IPS-15b (cell line): ENCODE results near the gene TMEM234.
"Not testable (repeated sequence)": the region's sequence is repeated elsewhere in the genome, so short reads cannot be mapped to it uniquely, and the experiment has no call there.

Source experiments
- H3K27me3 ChIP-seq: one replicate; pipeline ENCODE4 v1.6.1; 2013; ENCODE audit warnings: low read length; ENCODE audit not compliant: control insufficient read depth, insufficient read depth
- H3K36me3 ChIP-seq: one replicate; pipeline ENCODE4 v1.6.1; 2013; ENCODE audit warnings: low read length; ENCODE audit not compliant: control insufficient read depth, insufficient read depth
- H3K4me1 ChIP-seq: one replicate; pipeline ENCODE4 v1.6.1; 2013; ENCODE audit warnings: mild to moderate bottlenecking, low read length; ENCODE audit not compliant: control insufficient read depth, insufficient read depth
- H3K4me3 ChIP-seq: one replicate; pipeline ENCODE4 v1.5.1; 2013; ENCODE audit warnings: low read depth, low read length
- H3K9ac ChIP-seq: one replicate; pipeline ENCODE4 v1.6.1; 2013; ENCODE audit warnings: low read depth, mild to moderate bottlenecking, low read length
- H3K9me3 ChIP-seq: one replicate; pipeline ENCODE4 v1.6.1; 2013; ENCODE audit warnings: mild to moderate bottlenecking, low read length; ENCODE audit not compliant: control insufficient read depth, insufficient read depth

The TMEM234 gene

GRCh38 chr1:32221980-32222755 is at the start of gene TMEM234, which contains the start of gene EIF3I:
TMEM234 (minus strand) TSS chr1:32222353; CDS start chr1:32222322, 31 bp downstream.
EIF3I (plus strand) TSS chr1:32222407; CDS start chr1:32222442, 35 bp downstream.
- H3K9me3 ChIP-seq: no peaks in the 10 kb centered on the region
- H3K4me3 ChIP-seq: peak within 1 kb of the TSS; percentile 96
- H3K27me3 ChIP-seq: no peaks in the 10 kb centered on the region
- no peaks in the 10 kb centered on the region for H3K4me1 ChIP-seq
- peak within 1 kb of the TSS; percentile 74 for H3K9ac ChIP-seq
- peaks cover 22% of the 10 kb centered on the region for H3K36me3 ChIP-seq

- H3K9me3 ChIP-seq: no peaks in the 10 kb centered on the region
- H3K4me1 ChIP-seq: peaks cover 9% of the 10 kb centered on the region
- no peak overlapping the region for H3K4me3 ChIP-seq
- no peaks in the 10 kb centered on the region for H3K27me3 ChIP-seq
- H3K9ac ChIP-seq: no peak overlapping the region
- H3K36me3 ChIP-seq: no peaks in the 10 kb centered on the region
These were observed 47.6 kb upstream of the TMEM234 start for GRCh38 chr1:32269744-32270143.

- H3K4me3 ChIP-seq: no peak overlapping the region
- H3K27me3 ChIP-seq: no peaks in the 10 kb centered on the region
- H3K4me1 ChIP-seq: no peaks in the 10 kb centered on the region
- H3K9ac ChIP-seq: no peak overlapping the region
- no peaks in the 10 kb centered on the region for H3K36me3 ChIP-seq
- no peaks in the 10 kb centered on the region for H3K9me3 ChIP-seq
These were observed 44.9 kb upstream of the TMEM234 start for GRCh38 chr1:32266921-32267591.

GRCh38 chr1:32265846-32266245 is 43.7 kb upstream of the TMEM234 start:
- H3K4me1 ChIP-seq: no peaks in the 10 kb centered on the region

GRCh38 chr1:32263744-32264143 is 41.6 kb upstream of the TMEM234 start:
- no peaks in the 10 kb centered on the region for H3K9me3 ChIP-seq
- H3K27me3 ChIP-seq: no peaks in the 10 kb centered on the region
- H3K36me3 ChIP-seq: no peaks in the 10 kb centered on the region
- H3K9ac ChIP-seq: no peak overlapping the region
- H3K4me3 ChIP-seq: no peak overlapping the region
- H3K4me1 ChIP-seq: no peaks in the 10 kb centered on the region

More at GRCh38 chr1:32265846-32266245, 43.7 kb upstream of the TMEM234 start:
- Histone ChIP-seq H3K9me3 (no peaks in the 10 kb centered on the region), H3K36me3 (no peaks in the 10 kb centered on the region), H3K9ac (no peak overlapping the region), H3K27me3 (no peaks in the 10 kb centered on the region), H3K4me3 (no peak overlapping the region)

GRCh38 chr1:32263236-32263593 is 41.1 kb upstream of the TMEM234 start:
- not testable (repeated sequence) for H3K9ac ChIP-seq, H3K27me3 ChIP-seq, H3K36me3 ChIP-seq, H3K4me3 ChIP-seq, H3K9me3 ChIP-seq, H3K4me1 ChIP-seq

GRCh38 chr1:32257227-32257508 is 35.0 kb upstream of the TMEM234 start:
- H3K4me1 ChIP-seq: no peaks in the 10 kb centered on the region
- no peaks in the 10 kb centered on the region for H3K27me3 ChIP-seq
- H3K36me3 ChIP-seq: no peaks in the 10 kb centered on the region
- no peak overlapping the region for H3K4me3 ChIP-seq
- no peaks in the 10 kb centered on the region for H3K9me3 ChIP-seq
- no peak overlapping the region for H3K9ac ChIP-seq

- no peaks in the 10 kb centered on the region for H3K4me1 ChIP-seq
- no peaks in the 10 kb centered on the region for H3K36me3 ChIP-seq
- H3K9ac ChIP-seq: no peak overlapping the region
- no peak overlapping the region for H3K4me3 ChIP-seq
- H3K27me3 ChIP-seq: no peaks in the 10 kb centered on the region
- no peaks in the 10 kb centered on the region for H3K9me3 ChIP-seq
These were observed 34.5 kb upstream of the TMEM234 start for GRCh38 chr1:32256473-32257226.

- no peak overlapping the region for H3K4me3 ChIP-seq
These were observed 33.2 kb upstream of the TMEM234 start for GRCh38 chr1:32255072-32256071.

GRCh38 chr1:32250893-32251716 is 29.0 kb upstream of the TMEM234 start, which contains the start of gene LCK:
LCK (plus strand) TSS chr1:32251265; CDS start chr1:32274330, 23,065 bp downstream.
- H3K27me3 ChIP-seq: no peaks in the 10 kb centered on the region
- H3K36me3 ChIP-seq: no peaks in the 10 kb centered on the region
- H3K9ac ChIP-seq: no peak within 1 kb of the TSS
- H3K4me1 ChIP-seq: no peaks in the 10 kb centered on the region
- H3K9me3 ChIP-seq: no peaks in the 10 kb centered on the region
- H3K4me3 ChIP-seq: no peak within 1 kb of the TSS

More at GRCh38 chr1:32255072-32256071, 33.2 kb upstream of the TMEM234 start:
- no peaks in the 10 kb centered on the region for H3K36me3 ChIP-seq
- H3K27me3 ChIP-seq: no peaks in the 10 kb centered on the region
- H3K4me1 ChIP-seq: no peaks in the 10 kb centered on the region
- H3K9ac ChIP-seq: no peak overlapping the region
- no peaks in the 10 kb centered on the region for H3K9me3 ChIP-seq
